HUES64 (cell line): ENCODE measurements around the gene WDR72.

Experiments used
- H3K27ac ChIP-seq: 2 replicates; pipeline ENCODE4 v1.7.0; 2013; ENCODE audit warnings: low read depth, low read length, inconsistent platforms
- H3K27me3 ChIP-seq: 2 replicates; pipeline ENCODE4 v1.6.1; 2013; ENCODE audit warnings: mild to moderate bottlenecking, low read length; ENCODE audit not compliant: insufficient read depth
- H3K36me3 ChIP-seq: 2 replicates; pipeline ENCODE4 v1.6.1; 2013; ENCODE audit warnings: mild to moderate bottlenecking, low read length; ENCODE audit not compliant: insufficient read depth
- H3K4me1 ChIP-seq: 2 replicates; pipeline ENCODE4 v1.6.1; 2013; ENCODE audit warnings: mild to moderate bottlenecking, low read length, moderate library complexity; ENCODE audit not compliant: insufficient read depth
- H3K4me3 ChIP-seq: 2 replicates; pipeline ENCODE4 v1.5.1; 2013; ENCODE audit warnings: mild to moderate bottlenecking, low read length, moderate library complexity
- H3K9ac ChIP-seq: 2 replicates; pipeline ENCODE4 v1.6.1; 2013; ENCODE audit warnings: mild to moderate bottlenecking, low read depth, low read length
- H3K9me3 ChIP-seq: 2 replicates; pipeline ENCODE4 v1.6.1; 2013; ENCODE audit warnings: low read depth, low read length; ENCODE audit not compliant: insufficient read depth
- WGBS: fragments of 150-250, 120-280 bp; methylation state at CpG from one replicate; pipeline ENCODE4 v1.1.7; 2013; ENCODE audit warnings: missing lambda C conversion rate; 5-methylcytosine and 5-hydroxymethylcytosine counted together

WDR72 gene

DNA sequence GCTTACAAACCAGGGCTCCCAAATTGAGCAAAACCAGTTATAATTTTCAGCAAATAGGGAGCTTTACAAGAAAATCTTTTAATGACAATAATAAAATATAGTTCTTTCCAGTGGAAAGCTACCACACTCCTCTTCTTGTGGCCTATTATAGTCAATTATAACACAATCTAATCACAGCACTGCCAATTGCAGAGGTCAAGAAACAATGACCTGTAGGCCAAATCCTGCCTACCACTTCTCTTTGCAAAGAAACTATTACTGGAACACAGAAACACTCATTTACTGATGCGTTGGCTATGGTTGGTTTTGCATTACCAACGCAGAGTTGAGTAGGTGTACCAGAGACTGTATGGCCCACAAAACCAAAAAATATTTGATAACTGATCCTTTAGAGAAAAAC is 110.5 kb downstream of the WDR72 start:
- Histone ChIP-seq H3K36me3 (no peaks in the 10 kb centered on the region), H3K27ac (no peak overlapping the region), H3K4me1 (peaks cover 7% of the 10 kb centered on the region; the same call in 1 of the 2 replicates), H3K9ac (no peak overlapping the region), H3K27me3 (no peaks in the 10 kb centered on the region), H3K4me3 (no peak overlapping the region), H3K9me3 (no peaks in the 10 kb centered on the region)
- 96% methylated on average over 2 of the region's 2 CpGs for WGBS

DNA sequence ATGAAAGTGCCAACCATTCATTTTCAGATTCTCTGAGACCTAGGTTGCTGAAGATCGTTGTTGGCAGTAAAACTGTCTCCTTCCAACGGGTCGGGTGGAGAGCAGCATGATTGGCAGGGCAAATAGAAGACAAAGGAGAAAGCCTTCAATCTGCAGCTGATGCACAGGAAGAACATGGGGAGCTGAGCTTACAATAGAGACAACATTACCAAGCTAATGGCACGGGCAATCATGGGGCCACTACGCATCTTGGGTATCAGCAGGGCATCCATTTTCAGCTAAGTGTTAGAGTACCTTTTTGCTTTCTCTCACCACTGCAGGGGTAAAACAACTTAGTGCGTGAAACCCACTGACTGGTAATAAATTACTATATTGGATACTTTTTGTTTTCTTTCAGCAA is 114.8 kb downstream of the WDR72 start:
- no peaks in the 10 kb centered on the region for H3K36me3 ChIP-seq
- H3K9ac ChIP-seq: no peak overlapping the region
- no peak overlapping the region for H3K4me3 ChIP-seq
- peaks cover 7% of the 10 kb centered on the region; the same call in 1 of the 2 replicates for H3K4me1 ChIP-seq
- WGBS: 58% methylated on average over 5 of the region's 6 CpGs
- no peaks in the 10 kb centered on the region for H3K9me3 ChIP-seq
- H3K27ac ChIP-seq: no peak overlapping the region
- no peaks in the 10 kb centered on the region for H3K27me3 ChIP-seq

DNA sequence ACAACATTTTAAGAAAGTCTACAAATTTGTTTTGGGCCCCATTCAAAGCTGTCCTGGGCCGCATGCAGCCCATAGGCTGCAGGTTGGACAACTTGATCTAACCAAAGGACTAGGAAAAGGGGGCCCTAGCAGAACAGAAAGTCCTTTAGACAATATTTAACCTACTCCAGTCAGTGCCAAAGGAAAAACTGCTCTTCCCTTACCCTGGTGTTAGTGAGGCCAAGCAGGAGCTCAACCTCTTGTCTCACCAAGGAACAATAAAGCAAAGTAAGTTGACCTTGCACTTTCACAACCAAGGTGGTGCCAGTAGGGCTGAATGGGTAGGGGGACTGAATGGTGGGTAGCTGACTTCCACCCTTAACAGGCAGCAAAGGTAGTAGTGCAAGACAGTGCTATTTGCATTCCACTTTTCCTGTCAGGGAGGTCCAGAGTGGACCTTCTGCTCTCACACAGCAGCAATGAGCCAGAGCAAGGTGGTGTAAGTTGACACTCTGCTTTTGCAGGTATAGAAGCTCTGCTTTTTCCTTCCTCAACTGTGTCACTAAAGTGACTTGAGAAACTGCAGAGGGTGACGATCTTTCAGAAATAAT is 124.9 kb downstream of the WDR72 start:
- H3K36me3 ChIP-seq: no peaks in the 10 kb centered on the region
- no peak overlapping the region for H3K9ac ChIP-seq
- no peak overlapping the region for H3K4me3 ChIP-seq
- no peaks in the 10 kb centered on the region for H3K27me3 ChIP-seq
- 96% methylated on average over 2 of the region's 2 CpGs for WGBS
- no peak overlapping the region for H3K27ac ChIP-seq
- H3K9me3 ChIP-seq: peaks cover 24% of the 10 kb centered on the region
- no peaks in the 10 kb centered on the region for H3K4me1 ChIP-seq

DNA sequence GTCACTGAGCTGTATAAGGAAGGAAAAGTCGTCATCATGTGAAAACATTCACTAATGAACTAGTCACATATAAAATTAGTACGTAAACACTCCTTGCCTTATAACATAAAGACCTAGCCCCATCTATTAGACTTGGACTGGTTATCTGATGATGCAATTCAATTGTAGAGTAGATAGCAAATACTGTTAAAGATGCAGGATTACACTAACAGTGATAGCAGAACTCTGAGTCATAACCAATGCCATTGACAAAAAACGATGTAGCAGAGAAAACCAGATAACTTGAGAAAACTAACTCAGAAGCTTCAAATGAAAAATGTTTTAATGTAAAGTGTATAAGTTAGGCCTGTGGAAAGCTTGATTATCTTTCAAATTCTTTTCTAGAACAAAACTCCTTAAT is 132.2 kb downstream of the WDR72 start:
- H3K4me3 ChIP-seq: no peak overlapping the region
- no peak overlapping the region for H3K9ac ChIP-seq
- peaks cover 14% of the 10 kb centered on the region for H3K9me3 ChIP-seq
- no peaks in the 10 kb centered on the region for H3K36me3 ChIP-seq
- peaks cover 30% of the 10 kb centered on the region for H3K4me1 ChIP-seq
- no peak overlapping the region for H3K27ac ChIP-seq
- whole genome bisulfite sequencing: 86% methylated on average over 2 of the region's 3 CpGs
- no peaks in the 10 kb centered on the region for H3K27me3 ChIP-seq

DNA sequence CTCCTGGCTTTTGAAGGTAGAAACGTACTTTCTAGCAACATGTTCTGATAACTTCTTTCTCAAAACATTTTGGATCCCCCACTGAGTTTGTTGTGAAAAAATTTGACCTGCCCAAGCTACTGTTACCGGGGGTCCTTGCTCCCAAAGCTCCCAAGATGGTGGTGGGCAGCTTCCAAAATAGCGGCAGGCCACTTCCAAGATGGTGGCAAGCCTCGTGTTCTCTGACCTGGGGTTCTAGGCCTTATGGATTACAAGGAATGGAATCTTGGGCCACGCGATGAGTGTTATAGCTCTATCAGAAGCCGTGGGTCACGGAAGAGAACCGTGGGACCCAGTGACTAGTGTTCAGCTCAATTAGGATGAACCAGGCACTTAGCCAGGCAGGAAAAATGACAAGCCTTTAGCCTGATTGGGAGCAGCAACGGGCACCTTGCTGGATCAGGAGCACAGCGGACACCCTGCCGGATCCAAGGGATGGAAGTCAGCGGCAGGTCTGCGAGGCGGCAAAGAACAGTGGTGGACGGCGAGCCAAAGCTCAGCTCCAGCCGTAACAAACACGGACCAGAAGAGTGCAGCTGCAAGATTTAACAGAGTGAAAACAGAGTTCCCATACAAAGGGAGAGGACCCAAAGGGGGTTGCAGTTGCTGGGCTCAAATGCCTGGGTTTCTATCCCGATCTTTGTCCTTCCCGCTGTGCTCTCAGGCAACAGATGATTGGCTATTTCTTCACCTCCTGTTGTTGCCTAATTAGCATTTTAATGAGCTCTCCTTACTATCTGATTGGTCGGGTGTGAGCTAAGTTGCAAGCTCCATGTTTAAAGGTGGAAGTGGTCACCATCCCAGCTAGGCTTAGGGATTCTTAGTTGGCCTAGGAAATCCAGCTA is 133.3 kb downstream of the WDR72 start:
- Histone ChIP-seq H3K27ac (peak overlapping the region; percentile 97), H3K36me3 (no peaks in the 10 kb centered on the region), H3K9ac (peak overlapping the region; percentile 49), H3K4me1 (peaks cover 30% of the 10 kb centered on the region), H3K9me3 (peaks cover 4% of the 10 kb centered on the region; the same call in 1 of the 2 replicates), H3K4me3 (no peak overlapping the region), H3K27me3 (no peaks in the 10 kb centered on the region)
- 91% methylated on average over 22 of the region's 22 CpGs for WGBS

DNA sequence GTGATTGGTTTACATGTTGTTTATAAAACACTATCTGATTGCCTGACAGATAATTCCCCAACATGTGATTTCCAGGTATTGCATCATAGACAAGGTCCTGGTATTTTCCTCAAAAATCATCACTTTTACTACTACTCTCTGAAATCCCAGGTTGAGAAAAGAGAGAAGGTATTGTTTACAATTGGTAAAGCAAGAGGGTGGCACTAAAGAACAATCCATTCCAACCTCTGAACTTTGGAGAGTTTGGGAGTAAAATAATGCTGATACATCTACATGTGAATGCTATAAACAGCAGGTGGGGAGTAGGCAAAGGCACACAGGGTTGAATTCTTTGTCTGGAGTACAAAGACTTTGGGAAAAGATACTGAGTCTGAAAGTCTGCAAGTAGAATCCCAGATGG is 134.2 kb downstream of the WDR72 start:
- peaks cover 30% of the 10 kb centered on the region for H3K4me1 ChIP-seq
- peak overlapping the region; percentile 97 for H3K27ac ChIP-seq
- no peaks in the 10 kb centered on the region for H3K36me3 ChIP-seq
- no peaks in the 10 kb centered on the region for H3K27me3 ChIP-seq
- H3K9me3 ChIP-seq: no peaks in the 10 kb centered on the region
- no peak overlapping the region for H3K9ac ChIP-seq
- 0 out of 2 replicates have a peak overlapping the region, but pooled peaks have one; percentile 20 for H3K4me3 ChIP-seq

DNA sequence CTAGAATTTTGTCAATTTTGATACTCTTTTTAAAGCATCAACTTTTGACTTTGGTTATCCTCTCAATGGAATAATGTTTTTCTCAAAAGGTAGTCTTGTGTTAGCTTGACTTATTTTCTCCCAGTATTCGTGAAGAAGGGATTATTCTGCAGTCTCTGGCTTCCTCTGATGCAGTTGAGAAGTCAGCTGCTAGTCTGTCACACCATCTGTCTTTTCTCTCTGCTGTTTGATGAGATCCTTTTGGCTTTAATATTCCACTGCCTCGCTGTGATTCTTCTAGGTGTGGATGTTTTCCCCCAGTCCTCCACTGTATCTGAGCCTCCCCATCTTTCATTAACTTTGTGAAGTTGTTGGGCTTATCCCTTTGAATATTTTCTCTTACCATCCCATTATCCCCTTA is 141.0 kb downstream of the WDR72 start:
- H3K9me3 ChIP-seq: no peaks in the 10 kb centered on the region
- no peaks in the 10 kb centered on the region for H3K27me3 ChIP-seq
- H3K4me3 ChIP-seq: no peak overlapping the region
- H3K36me3 ChIP-seq: no peaks in the 10 kb centered on the region
- H3K4me1 ChIP-seq: peaks cover 7% of the 10 kb centered on the region; the same call in 1 of the 2 replicates
- H3K27ac ChIP-seq: no peak overlapping the region
- 89% methylated on average over 1 of the region's 2 CpGs for WGBS
- no peak overlapping the region for H3K9ac ChIP-seq

DNA sequence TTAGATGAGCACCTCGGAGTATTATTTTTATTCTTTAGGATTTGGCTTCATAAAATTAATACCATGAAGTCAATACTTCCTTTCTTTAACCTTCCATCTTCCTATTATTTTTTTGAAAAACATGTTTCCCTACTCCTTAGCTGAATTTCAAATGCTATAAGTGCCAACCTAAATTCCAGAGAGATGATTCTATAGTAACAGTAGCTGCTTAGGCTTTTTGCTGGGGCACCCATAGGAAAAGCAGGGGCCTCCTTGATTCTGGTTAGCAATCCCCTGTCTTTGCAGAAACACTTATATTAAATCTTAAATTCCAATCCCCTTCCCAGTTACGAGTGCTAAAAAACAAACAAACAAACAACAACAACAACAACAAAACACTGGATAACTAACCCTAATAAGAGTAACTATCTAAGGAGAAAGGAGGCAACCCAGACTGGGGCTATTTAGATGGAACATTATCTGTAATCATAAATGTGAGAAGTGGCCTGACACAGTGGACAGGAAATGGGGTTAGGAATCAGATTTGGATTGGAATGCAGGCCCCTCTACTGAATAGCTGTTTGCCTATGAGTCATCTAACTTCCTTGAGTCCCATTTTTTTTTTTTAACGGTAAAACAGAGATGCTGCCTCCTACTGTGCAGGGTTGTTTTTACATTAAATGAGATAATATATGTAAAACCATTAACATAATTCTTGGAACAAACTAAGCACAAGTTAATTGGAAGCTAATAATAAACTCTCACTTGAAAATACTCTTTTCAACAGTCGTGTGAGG is 148.1 kb downstream of the WDR72 start:
- no peak overlapping the region for H3K27ac ChIP-seq

DNA sequence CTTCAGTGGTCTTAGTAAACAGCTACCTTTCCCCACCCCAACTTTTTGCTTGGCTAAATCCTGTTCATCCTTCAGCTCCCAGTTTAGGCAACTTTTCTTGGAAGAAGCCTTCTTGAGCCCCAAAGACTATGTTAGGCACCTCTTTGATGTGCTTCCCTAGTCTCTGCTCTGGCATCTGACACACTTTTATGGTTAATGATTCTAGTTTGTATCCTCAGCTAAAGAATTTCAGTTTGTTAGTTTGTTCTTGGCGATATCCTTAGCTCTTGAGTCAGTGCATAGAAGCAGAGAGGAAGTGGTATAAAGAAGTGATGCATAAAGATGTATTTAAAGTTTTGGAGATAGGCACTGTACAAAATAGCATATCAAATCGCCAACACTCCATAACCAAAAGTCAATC is 168.4 kb downstream of the WDR72 start:
- H3K27me3 ChIP-seq: no peaks in the 10 kb centered on the region
- no peaks in the 10 kb centered on the region for H3K36me3 ChIP-seq
- no peak overlapping the region for H3K27ac ChIP-seq
- H3K4me3 ChIP-seq: no peak overlapping the region
- no peaks in the 10 kb centered on the region for H3K9me3 ChIP-seq
- peaks cover 19% of the 10 kb centered on the region for H3K4me1 ChIP-seq
- no peak overlapping the region for H3K9ac ChIP-seq
- WGBS: 89% methylated on average over 1 of the region's 2 CpGs

More for the DNA sequence above, 148.1 kb downstream of the WDR72 start:
- 81% methylated on average over 4 of the region's 4 CpGs for WGBS
- Histone ChIP-seq H3K4me3 (no peak overlapping the region), H3K9me3 (no peaks in the 10 kb centered on the region), H3K4me1 (peaks cover 16% of the 10 kb centered on the region), H3K9ac (no peak overlapping the region), H3K36me3 (no peaks in the 10 kb centered on the region), H3K27me3 (no peaks in the 10 kb centered on the region)

DNA sequence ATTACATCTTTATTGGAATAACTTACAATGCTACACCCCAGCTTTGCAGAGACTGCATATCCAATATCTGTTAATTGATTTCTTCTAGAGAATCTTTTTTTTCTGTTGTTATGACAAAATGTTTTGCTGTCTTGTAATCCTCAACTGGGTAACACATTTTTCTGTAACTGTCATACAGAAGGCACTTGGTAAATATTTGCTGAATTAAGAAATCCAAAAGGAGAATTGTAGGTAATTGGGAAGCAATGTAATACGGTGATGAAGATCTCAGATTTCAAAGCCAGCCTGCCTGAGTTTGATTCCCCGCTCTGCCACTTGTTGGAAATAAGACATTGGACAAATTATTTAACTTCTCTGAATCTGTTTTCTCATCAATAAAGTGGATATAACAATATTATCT is 169.1 kb downstream of the WDR72 start:
- H3K4me1 ChIP-seq: peaks cover 19% of the 10 kb centered on the region
- H3K36me3 ChIP-seq: no peaks in the 10 kb centered on the region
- H3K9me3 ChIP-seq: no peaks in the 10 kb centered on the region
- H3K4me3 ChIP-seq: no peak overlapping the region
- H3K9ac ChIP-seq: no peak overlapping the region
- no peaks in the 10 kb centered on the region for H3K27me3 ChIP-seq
- 93% methylated on average over 2 of the region's 2 CpGs for whole genome bisulfite sequencing
- no peak overlapping the region for H3K27ac ChIP-seq

DNA sequence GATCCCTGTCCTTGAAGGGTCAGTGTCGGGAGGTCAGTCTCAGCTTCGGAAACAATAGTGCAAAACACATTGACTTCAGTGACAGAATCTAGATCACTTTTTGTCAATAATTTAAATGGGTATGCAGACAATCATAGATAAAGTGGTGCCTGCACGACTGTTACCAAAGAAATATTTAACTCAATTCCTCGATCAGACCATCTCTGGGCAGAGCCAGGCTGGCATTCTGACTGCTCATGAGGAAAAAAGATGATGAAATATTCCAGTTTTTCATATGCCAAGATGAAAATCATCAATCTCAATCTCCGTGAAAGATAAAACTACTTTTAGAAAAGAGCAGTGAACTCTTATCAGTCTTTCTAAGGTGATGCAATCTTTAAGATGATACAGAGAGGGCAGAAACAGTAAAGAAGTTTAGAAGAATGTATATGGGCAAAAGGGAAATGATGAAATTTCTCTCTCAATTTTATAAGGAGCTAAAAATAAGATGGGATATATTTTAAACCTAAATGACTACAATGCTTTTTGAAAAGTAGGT is 169.9 kb downstream of the WDR72 start:
- 92% methylated on average over 5 of the region's 5 CpGs for WGBS
- Histone ChIP-seq H3K4me1 (peaks cover 19% of the 10 kb centered on the region), H3K36me3 (no peaks in the 10 kb centered on the region), H3K9ac (no peak overlapping the region), H3K4me3 (no peak overlapping the region), H3K27ac (no peak overlapping the region), H3K27me3 (no peaks in the 10 kb centered on the region), H3K9me3 (no peaks in the 10 kb centered on the region)
